HG02943 (cell line): ENCODE results near the gene SLBP.

Experiments
- ATAC-seq: cut with Tn5 transposase; IDR thresholded peaks from one replicate; pipeline ENCODE4 v1.9.1; 2021; ENCODE audit warnings: mild to moderate bottlenecking, low read depth, moderate library complexity; ENCODE audit not compliant: unreplicated experiment

The SLBP gene

DNA sequence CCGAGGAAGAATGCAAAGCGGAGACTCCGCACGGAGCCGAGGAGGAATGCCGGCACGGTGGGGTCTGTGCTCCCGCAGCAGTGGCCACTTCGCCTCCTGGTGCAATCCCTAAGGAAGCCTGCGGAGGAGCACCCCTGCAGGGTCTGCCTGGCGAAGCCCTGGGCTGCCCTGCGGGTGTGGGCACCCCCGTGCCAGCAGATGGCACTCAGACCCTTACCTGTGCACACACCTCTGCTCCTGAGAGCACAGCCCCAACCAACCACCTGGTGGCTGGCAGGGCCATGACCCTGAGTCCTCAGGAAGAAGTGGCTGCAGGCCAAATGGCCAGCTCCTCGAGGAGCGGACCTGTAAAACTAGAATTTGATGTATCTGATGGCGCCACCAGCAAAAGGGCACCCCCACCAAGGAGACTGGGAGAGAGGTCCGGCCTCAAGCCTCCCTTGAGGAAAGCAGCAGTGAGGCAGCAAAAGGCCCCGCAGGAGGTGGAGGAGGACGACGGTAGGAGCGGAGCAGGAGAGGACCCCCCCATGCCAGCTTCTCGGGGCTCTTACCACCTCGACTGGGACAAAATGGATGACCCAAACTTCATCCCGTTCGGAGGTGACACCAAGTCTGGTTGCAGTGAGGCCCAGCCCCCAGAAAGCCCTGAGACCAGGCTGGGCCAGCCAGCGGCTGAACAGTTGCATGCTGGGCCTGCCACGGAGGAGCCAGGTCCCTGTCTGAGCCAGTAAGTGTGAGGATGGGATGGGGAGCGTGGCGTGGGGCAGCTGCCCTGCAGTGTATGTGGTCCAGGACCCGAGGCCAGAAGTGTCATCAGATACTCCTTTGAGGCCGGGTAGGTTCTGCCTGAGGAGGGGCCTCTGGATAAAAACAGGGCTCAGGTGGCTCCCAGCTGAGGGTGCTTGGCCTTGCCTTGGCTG, 16.2 kb upstream of the SLBP start:
- no peak for ATAC-seq

DNA sequence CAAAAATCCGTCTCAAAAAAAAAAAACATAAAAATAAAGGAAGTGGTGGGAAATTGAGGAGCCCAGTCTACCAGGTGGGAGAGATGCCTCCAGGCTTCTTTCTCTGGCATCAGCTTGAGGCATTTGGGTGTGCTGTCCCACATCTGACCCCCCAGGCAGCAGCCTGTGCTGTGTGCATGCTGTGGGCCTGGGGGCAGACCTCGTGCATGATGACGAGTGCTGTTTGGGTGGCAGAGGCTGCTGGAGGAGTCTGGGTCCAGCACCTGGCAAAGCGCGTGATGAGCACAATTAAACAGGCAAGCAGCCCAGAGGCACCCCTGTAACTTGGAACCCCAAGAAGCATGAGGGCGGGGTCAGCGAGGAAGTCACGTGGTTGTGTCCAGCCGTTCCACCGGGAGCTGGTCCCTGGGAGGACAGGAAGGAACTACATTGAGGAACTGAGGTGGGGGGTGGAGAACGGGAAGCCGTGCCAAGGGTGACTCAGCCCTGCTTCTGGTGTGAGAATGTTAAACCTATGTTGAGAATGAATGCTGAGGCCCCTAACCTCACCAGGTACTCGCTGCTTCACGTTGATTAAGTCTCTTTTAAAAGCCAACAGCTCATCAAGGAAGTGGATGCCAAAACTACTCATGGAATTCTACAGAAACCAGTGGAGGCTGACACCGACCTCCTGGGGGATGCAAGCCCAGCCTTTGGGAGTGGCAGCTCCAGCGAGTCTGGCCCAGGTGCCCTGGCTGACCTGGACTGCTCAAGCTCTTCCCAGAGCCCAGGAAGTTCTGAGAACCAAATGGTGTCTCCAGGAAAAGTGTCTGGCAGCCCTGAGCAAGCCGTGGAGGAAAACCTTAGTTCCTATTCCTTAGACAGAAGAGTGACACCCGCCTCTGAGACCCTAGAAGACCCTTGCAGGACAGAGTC, 15.3 kb upstream of the SLBP start:
- ATAC-seq, result no peak

DNA sequence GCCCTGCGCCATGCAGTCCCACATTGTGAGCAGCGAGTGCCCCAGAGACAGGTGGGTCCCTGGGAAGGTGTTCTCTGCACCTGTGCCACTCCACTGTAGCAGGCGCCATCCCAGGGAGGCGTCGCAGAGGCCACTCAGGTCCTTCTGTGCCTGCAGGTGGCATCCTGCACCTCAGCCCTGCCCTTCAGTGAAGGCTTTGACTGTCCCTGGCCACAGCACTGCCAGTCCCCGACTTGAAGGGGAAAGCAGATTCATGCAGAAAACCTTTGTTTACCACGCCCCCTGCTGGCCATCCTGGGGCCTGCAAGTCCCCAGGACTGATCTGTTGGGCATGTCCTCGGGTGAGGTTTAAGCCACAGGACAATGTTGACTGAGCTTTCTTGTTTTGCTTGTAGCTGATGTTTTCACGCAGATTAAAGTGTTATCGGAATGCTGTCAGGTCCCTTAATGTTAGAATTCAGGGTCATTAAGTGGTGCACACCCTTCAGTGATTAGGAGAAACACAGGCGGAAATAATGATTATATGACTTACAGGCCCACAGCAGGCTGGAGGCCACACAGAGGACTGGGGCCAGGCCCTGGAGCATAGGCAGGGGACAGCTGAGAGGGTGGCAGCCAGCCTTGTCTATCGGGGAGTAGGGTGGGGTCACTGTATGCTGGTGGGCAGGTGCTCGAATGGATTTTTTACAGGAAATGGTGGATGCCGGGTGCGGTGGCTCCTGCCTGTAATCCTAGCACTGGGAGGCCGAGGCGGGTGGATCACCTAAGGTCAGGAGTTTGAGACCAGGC, 14.2 kb upstream of the SLBP start:
- no peak for ATAC-seq

DNA sequence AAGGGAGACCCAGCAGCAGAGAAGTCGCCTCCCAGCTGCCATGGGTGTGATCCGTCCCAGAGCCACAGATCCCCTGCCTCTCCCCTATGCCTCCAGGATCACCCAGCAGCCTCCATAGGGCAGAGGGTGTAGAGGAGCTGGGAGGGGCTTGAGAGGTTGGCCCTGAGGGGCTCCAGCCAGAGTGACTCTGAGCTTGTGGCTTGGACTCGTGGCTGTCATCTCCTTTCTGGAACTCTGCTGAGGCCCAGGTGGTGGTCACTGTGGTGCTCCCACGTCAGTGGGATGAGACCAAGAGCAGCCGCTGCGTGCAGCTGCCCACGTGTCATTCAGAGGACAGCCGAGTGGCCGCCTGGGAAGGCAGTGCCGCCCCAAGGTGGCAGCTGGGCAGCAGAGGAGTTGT, 13.4 kb upstream of the SLBP start:
- no peak for ATAC-seq

DNA sequence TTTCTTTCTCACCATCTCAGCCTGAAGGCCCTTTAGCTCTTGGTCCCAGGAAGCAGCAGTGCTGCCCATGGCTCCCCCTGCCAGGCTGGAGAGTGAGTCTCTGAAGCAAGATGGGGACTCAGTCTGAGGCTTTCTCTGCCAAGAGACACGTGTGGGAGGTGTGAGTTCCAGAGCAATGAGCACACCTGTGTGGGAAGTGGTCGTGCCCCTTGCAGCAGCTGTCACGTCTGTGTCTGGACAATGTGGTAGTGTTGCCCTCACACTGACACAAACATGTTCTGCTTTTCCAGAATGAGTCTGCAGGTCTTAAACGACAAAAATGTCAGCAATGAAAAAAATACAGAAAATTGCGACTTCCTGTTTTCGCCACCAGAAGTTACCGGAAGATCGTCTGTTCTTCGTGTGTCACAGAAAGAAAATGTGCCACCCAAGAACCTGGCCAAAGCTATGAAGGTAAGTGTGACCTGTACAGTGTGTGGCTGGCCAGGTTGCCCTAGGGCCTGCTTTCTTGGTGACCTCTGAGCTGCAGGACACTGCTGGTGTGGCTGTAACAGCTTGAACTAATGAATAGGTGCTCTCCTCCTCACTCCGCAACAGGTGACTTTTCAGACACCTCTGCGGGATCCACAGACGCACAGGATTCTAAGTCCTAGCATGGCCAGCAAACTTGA, 11.1 kb upstream of the SLBP start:
- ATAC-seq, result no peak

DNA sequence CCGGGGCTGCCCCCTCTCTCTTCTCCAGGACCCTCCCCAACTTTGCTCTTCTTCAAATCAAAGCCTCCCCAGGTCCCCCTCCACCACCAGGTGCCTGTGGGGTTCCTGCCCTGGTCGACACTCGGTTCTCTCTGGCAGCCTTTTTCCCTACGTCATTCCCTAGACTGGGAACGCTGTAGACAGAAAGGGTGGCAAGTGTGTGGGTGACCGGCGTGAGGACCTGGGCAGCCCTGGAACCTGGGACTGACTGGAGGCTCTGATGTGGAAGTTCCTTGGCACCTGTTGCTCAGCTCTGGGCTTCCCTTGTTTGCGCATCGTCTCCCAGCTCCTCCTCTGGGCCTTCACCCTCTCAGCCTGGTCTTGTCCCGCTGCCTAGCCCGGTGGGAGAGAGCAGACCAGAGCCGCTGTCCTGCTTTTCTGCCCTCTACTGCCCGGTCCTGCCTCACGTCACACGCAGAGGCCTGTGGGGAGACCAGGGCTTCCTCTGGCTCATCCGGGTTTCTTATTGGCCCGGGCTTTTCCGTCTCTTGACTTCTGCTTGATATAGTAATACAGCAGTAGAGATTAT, 10.5 kb upstream of the SLBP start:
- no peak for ATAC-seq

DNA sequence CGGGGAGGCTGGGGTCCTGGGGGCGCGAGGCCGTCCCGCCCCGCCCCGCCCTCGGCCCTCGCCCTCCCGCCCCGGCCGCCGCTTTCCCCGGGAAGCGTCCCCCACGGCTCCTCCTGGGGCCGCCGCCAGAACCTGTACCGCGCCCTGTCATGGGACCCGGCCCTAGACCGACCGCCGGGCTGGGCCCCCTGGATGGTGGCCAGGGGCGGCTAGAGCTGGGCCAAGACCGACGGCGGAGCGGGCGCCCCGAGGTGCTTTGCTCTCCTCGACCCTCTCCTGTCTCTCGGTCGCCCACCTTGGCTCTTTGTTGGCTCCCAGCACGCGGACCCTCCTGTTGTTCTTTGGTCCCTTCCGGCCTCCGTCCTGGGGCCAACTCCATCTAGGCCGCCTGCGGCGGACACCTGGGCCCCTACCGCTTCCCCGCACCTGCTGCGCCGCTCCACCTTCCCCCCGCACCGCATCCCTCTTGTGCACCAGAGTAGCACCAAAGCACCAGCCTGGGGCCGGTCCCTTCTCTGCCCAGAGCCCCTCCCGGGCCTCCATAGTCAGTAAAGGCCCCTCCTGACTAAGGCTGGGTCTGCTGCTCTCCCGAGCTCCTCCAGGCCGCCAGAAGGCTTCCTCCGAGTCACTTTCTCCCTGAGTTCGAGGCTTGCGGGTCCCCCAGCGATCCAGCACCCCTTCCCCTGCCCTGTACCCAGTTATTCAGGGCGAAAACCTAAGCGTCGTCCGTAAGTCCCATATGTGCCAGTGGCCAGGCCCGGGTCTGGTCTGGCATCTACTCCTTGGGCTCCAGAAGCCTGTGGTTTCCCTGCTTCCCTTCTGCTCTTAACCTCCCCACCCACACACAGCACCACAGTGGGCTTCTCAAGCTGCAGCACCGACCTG, 9.8 kb upstream of the SLBP start:
- peak; percentile 3 for ATAC-seq

DNA sequence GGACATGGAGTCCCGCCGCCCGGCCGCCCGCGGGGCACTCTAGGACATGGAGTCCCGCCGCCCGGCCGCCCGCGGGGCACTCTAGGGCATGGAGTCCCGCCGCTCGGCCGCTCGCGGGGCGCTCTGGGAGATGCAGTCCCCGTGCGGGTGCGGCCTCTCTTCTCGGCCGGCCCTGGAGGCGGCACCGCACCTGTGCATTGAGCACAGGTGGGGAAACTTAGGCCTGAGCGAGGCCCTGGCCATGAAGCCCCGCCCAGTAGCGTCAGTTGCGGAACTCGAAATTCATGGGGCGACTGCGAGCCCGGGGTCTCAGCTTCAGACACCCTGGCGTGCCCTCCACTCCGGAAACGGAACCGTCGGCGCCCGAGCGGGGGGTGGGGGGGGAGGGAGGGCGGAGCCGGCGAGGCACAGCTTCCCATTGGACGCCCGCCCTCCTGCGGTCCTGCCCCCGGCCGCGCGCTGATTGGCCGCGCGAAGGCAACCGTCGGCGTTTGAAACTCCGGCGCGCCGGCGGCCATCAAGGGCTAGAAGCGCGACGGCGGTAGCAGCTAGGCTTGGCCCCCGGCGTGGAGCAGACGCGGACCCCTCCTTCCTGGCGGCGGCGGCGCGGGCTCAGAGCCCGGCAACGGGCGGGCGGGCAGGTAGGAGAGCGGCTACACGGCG, 9.0 kb upstream of the SLBP start, which contains the start of the genes TACC3 and TMEM129:
Gene TACC3 (plus strand): TSS at position 519 of the 663 bp plus-strand sequence. CDS start 1,901 bp downstream, outside the sequence.
Gene TMEM129 (minus strand): TSS at position 321 of the 663 bp plus-strand sequence. CDS start 486 bp downstream, outside the sequence.
- peak; percentile 78 for ATAC-seq

DNA sequence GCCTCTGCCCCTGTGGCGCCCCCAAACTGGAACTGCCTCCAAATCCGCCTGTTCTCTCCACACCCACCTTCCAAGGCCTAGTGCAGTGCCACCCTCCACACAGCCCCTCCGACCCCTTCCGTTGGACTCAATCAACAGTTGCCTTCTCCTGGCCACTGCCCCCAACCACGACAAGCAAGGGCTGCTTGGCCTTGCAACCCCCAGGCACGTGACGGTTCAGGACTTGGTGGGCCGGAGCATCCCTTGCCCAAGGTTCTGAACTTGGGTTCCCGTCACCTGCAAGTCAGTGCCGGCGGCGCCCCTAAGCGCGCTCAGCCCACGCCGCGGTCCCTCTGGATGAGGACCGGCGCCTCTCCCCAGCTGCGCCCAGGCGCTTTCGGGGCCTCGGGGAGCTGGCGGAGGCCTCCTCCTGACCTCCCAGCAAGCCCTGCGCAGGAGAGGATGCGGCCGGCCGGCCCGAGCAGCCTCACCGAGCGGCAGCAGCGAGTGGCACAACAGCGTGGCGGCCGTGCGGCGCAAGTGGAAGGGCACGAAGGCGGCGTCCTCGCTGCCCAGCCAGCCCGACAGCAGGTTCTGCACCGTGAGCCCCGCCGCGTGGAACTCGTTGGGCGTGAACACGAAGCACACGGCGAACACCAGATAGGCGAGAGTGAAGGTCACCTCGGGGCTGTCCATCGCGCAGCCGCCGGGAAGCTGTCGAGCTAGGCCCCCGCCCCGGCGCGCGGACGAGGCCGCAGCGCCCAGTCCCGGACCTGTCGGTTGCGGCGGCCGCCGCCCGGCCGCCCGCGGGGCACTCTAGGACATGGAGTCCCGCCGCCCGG, 8.3 kb upstream of the SLBP start:
- ATAC-seq, result peak; percentile 14

DNA sequence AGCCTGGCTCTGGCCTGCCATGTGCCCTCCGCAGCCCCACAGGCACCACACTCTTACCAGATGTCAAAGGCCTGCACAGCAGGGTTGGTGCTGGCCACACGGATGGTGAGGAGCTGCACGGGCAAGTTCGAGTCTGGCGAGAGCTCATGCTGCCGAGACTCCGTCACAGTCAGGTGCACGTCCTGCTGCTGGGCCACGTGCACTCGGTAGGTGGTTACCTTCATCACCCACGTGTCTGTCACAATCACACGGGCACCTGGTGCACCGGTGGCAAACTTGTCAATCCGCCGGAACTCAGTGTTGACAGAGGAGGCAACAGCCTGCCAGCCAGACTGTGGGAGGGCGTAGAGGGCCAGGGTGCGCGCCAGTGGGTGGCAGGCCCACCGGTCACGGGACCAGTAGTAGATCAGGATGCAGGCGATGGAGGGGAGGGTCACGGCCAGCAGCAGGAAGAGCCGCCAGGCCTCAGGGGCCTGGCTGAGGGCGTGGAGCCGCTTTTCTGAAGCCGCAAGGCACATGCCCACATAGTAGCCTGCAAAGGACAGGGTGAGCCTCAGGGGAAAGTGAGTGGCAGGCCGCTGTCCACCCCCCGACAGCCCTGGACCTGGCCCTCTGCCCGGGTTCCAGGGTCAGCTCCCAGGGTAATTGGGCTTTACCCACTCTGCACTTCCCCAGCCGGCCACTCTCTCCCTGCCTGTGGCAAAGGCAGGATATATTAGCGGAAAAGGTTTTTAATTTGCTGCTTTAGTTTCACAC, 6.2 kb upstream of the SLBP start:
- no peak for ATAC-seq

DNA sequence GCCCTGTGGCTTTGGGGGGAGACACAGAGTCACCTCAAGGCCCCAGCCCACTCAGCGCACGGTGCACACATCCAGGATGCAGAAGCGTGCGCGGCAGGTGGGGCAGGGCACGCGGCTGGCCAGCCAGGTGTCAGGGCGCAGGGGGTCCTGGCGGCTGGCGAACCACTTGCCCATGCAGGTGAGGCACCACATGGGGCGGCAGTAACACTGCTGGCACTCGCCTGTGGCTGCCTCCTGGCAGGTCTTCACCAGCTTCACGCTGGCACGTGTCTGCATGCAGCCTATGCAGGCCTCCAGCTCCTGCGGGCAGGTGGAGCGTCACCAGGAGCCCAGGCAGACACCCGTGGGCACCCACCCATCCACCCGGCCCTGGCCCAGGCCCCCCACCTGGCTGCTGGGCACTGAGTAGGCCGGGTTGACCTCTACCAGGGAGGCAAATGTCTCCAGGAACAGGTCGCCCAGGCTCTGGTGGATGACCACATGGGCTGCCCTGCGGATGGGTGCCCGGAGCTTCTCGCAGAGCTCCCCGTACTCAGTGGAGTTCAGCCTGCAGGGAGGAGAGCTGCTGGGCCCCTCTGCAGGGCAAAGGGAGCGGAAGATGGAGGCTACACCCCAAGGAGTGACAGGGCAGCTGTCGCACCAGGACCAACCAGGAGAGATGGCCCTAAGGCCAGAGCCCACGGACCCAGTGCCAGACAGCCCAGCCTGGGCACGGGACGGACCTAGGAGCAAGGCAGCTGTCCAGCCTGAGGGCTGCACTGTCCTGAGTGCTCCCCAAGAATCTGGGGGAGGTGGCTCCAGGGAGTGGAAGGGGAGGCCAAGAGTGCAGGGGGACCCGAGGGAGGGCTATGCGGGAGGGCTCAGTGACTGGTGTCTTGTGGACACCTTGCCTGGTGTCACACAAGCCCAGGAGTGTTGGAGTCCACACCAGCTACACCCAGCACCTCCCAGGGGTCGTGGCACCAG, 5.3 kb upstream of the SLBP start:
- ATAC-seq, result no peak

DNA sequence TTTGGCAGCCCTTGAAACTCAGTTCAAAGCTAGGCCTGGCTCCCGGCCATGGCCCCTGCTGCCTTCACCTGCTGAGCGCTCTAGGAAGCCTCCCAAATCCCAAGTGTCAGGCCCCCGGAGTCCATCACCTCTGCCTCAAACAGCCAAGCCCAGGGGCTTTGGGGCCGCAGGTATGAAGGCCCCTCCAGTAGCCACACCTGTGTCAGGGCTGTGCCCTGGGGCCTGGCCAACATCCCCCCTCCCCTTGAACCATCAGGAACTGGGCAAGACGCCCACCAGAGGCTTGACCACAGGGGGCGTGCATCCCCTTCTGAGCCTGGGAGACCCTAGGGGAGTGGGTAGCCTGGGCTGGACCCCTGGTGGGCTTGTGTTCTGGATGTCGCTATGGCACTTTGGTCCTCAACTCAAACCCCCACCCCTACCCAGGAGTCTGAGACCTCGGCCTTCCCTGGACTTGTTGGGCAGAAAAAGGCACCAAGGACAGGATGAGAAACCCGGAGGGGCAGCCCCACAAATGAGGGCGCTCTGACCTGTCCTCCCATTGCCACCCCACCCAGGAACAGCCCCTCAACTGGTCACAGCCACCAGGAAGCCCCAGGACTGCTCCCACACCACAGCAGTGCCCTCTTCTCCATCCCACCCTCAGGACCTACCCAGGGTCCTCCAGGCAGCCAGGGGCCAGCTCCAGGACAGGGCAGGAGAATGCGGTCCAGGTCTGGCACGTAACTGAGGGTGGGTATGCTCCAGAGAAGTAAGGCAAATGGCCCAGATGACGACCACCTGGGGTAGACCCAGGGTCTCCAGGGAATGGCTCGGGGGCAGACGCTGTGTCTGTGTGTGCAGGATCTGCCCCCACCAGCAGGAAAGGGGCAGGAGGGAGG, 4.2 kb upstream of the SLBP start:
- no peak for ATAC-seq

DNA sequence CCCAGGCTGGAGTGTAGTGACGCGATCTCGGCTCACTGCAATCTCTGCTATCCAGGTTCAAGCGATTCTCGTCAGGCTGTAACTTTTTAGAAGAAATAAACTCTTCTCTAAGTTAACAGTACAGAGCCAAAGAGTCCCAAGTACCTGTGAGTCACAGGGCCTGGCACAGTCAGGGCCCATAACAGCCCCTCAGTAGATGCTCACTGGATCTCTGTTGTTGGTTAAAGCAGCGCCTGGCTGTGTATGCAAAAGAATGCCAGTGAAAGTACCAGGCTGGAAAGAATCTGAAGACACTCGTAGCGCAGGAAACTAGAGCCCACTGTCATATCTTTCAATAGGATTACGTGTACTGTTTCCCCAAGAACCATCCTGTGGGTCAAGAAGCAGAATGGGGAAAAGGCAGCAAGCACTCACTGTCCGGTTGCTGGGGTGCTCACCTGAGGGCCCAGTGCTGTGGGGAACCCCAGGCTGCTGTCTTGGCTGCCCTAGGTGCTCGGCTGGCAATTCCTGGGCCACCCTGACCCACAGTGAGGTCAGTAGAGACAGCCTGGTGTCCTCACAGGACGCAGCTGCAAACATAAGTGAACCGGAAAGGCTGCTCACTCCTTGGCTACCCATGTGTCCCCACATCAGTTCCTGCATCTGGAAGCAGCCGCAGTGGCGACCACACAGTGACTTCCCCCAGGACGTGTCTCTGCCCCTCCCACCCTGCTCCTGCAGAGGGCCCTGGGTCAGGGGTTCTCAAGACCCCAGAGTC, 3.1 kb upstream of the SLBP start:
- ATAC-seq, result no peak
